Left ventricle myocardium superior (tissue), 1 donor: ENCODE results near the gene SNRPD2. TPM values are rescaled to one million over a fixed set of nuclear protein-coding genes. Genes with fewer than 3 reads are reported as not detected.

Experiments used
- ATAC-seq: fragments of 200-7000 bp; cut with Tn5 transposase; one replicate; pipeline ENCODE4 v1.9.1; 2020; ENCODE audit warnings: mild to moderate bottlenecking, moderate library complexity
- DNase-seq: peaks from one replicate; pipeline ENCODE4 v3.0.0-alpha.2; 2020
- intact Hi-C: fragments of 100-400 bp; cut with micrococcal nuclease; formaldehyde crosslinking; loops from one replicate; pipeline ENCODE4 v1.11.0; 2022
- total RNA-seq: library from RNA; stranded (reverse); fragmentation: NEBNext Ultra II Directional; extraction: Animal tissue kit (Norgen Biotek cat#: 25700); gene quantifications from one replicate; pipeline ENCODE4 v1.2.1, GENCODE V29; 2021
- donor health status: DM: no; HTN: yes; CAD: no; lungs with severe emphysema.

Gene SNRPD2
- total RNA-seq, 1 donor from 2014 or later, result 233 TPM

DNA sequence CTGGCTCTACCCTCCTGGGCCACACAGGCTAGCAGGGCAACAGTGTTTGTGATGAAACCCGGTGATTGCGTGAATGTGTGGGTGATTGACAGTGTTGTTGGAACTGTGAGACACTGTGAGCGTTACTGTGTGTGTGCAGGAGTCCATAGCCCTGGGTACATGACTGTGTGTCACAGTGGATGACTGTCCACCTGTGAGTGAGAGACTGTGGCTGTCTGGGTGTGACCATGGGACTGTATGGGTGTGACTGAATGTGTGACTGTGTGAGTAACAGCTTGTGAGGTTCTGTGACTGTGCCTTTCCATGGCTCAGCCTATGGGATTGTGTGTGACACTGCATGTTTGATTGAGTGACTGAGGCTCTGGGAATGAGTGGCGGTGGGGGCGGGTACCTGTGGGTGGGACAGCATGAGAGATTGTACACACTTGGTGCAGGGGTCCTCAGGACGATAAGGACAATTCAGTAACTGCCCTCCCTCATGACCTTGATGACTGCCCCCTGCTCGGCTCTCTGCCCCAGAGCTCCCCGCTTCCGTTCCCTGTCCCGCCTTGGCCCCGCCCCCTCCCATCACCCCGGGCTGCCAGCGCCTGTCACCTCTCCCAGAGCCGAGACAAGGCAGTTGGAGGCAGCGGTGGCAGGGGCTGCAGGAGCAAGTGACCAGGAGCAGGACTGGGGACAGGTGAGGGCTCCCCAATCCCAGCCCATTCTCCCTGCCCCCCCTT is 24.0 kb downstream of the SNRPD2 start, which contains the start of gene GIPR:
TSS of gene GIPR (plus strand) at position 602 of the 722 bp plus-strand sequence. CDS start 1,300 bp downstream, outside the sequence.
- intact Hi-C loops, result no loop called here
- DNase-seq (peak; percentile 74), ATAC-seq (peak; percentile 79)

- DNase-seq, result no peak
- ATAC-seq, result no peak
- intact Hi-C loops, result no loop called here
Measured at GRCh38 chr19:45664575-45664974, 27.2 kb downstream of the SNRPD2 start.

GRCh38 chr19:45663800-45664199 is 28.0 kb downstream of the SNRPD2 start:
- DNase-seq, result no peak
- intact Hi-C loops, result no loop called here
- no peak for ATAC-seq

DNA sequence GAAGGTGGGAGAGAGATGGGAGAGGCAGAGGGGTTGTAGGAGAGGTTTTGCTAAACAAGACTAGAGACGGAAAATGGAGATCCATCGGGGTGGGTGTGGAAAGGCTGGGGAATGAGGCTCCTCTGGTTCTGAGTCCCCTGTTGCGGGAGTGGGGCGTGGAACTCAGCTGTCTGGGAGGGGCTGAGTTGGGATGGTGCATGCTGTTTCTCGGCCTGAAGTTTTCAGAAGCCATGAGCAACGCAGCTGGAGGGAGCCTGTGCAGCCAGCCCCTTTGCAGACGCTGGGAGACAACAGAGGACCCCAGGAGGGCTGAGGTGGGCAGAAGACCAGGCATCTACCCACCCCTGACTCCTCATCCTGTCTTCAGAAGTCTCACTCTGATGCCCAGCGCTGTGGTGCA is 31.1 kb downstream of the SNRPD2 start:
- DNase-seq (no peak), ATAC-seq (no peak)
- intact Hi-C loops, result no loop called here

- ATAC-seq (no peak), DNase-seq (no peak)
- intact Hi-C loops, result no loop called here
Measured at GRCh38 chr19:45659096-45659729, 32.5 kb downstream of the SNRPD2 start.

- ATAC-seq (no peak), DNase-seq (no peak)
- intact Hi-C loops, result no loop called here
Measured at GRCh38 chr19:45657520-45658167, 34.1 kb downstream of the SNRPD2 start.

- intact Hi-C loops, result no loop called here
- no peak for ATAC-seq
- no peak for DNase-seq
Measured at GRCh38 chr19:45655073-45655472, 36.7 kb downstream of the SNRPD2 start.

- no peak for ATAC-seq
- intact Hi-C loops, result no loop called here
- DNase-seq, result no peak
Measured at GRCh38 chr19:45653634-45654033, 38.1 kb downstream of the SNRPD2 start.

- DNase-seq (no peak), ATAC-seq (no peak)
- intact Hi-C loops, result no loop called here
Measured at GRCh38 chr19:45650722-45651121, 41.0 kb downstream of the SNRPD2 start.

- ATAC-seq, result no peak
- intact Hi-C loops, result no loop called here
Measured at GRCh38 chr19:45646345-45646698, 45.4 kb downstream of the SNRPD2 start.

DNA sequence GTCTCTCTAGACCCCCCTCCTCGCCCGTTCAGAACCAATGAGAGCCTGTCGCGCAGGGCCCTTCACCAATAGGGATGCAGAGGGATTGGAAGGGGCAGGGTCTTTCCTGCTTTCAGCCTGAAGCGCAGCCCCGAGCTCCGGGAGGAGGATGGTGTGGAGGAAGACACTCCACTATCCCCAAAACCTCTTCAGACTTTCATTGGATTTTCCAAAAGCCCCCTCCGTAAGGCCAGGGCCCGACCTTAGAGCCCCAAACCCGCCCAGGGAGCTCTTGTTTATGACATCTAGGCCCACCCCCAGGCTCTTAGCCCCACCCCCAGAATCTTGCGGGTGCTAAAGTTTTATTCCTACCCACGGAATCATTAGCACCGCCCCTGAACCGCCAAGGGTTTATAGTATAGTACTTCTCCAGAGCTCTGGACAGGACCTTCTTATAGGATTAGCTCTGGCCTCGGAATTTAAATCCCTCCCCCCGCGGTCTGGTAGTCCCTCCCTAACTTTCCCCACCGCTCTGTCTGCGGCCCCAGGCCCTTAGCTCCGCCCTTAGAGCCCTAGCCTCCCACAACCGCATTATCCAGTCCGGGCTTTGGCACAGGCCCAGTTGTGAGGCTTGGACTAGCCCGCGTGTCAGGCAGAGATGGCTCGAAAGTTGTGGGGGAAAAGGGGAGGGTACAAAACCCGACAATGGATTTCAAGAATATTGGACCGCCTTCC is 46.0 kb downstream of the SNRPD2 start:
- peak; percentile 87 for DNase-seq
- ATAC-seq, result peak; percentile 81
- intact Hi-C loops, result no loop called here

More at GRCh38 chr19:45646345-45646698, 45.4 kb downstream of the SNRPD2 start:
- no peak for DNase-seq

DNA sequence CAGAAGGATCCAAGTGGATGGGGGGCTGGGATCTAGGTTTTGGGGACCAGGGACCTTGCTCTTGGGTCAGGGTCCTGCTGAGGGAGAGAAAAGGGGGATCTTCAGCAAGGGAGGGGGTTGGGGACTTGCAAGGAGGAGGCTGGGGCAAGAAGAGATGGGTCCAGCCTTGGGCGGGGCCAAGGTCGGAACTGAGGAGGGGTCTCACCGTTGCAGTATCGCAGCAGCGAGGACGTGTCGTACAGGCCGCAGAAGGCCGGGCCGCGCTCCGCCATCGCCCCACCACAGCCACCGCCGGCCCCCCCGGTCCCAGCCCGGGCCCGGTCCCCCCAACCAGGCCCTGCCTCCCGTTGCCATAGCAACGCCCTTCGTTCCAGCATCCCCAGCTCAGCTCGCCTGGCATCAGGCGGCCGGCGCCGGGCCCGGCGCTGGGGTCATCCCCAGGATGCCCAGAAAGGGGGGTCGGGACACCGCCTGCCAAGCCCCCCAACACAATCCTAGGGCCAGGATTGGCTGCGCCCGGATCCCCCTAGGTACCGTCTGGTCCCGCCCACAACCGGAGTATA is 46.6 kb downstream of the SNRPD2 start:
- ATAC-seq, result no peak
- intact Hi-C loops, result no loop called here

GRCh38 chr19:45643927-45644771 is 47.6 kb downstream of the SNRPD2 start:
- ATAC-seq (no peak), DNase-seq (no peak)
- intact Hi-C loops, result loop anchor here (5.0 kb wide), 1 partner anchor 122 kb away; no protein-coding TSS in a partner anchor

More for the DNA sequence above, 46.6 kb downstream of the SNRPD2 start:
- DNase-seq, result peak; percentile 35

- ATAC-seq (peak; percentile 57), DNase-seq (peak; percentile 93)
- intact Hi-C loops, result loop anchor here (5.0 kb wide), 1 partner anchor 121 kb away; no protein-coding TSS in a partner anchor
Measured at GRCh38 chr19:45643024-45643926, 48.5 kb downstream of the SNRPD2 start.

DNA sequence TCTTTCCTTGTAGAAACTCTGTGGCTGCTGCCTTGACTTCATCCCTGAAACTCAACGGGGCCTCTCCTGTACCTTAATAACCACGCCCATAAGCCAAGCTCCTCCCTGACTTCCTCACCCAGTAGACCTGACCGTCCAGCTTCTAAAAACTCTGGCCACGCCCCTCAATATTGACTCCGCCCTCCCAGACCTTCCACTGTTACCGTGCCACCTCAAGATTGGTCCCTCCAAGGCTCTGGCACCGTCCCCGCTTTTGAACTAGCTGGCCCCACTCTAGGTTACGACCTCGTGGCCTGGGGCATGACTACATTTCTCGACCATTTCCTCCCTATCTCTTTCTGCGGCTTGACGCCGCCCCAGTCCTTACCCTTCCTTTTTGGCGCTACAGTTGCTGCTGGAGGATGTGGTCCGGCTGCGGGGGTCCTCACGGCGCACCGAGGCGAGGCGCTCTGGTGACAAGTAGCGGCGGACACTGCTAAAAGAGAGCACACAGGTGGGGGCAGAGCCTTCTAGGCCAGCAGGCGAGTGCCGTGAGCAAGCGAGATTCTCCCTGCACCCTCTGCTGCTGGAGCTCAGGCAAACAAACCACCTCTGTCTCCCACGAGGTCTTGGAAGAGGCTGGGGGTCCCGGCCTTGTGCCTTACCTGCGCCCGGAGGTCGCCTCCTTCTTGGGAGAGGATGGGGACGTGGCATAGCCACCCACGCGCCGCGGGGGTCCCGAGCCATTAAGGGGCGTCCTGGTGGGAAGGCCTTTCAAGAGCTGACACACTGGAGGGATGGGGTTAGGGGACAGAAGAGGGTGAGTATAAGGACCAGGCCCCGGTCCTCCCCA is 50.3 kb downstream of the SNRPD2 start:
- intact Hi-C loops, result loop anchor here (5.0 kb wide), 1 partner anchor 119 kb away; no protein-coding TSS in a partner anchor
- peak; percentile 44 for ATAC-seq
- peak; percentile 77 for DNase-seq

DNA sequence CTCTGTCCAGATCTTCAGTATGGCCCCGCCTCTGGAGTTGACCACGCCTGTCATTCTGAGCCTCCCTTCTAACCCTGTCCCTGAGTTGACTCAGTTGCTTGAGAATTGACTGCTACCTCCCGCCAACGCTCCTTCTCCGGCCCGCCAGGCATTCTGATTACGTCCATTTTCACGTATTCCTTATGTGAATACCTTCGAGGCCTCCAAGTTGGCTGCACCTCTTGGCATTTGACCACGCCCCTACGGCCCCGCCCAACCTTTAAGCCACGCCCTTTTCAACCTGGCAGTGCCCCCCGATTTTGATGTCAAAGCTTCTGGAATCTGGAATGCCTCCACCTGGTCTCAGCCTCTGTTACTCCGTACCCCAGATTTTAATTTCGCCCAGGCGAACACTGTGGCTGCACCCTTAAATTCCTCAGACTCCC is 50.9 kb downstream of the SNRPD2 start:
- no peak for DNase-seq
- intact Hi-C loops, result loop anchor here (5.0 kb wide), 1 partner anchor 119 kb away; no protein-coding TSS in a partner anchor
- ATAC-seq, result no peak
